Activated naive CD4-positive, alpha-beta T cell treated with anti-CD3 and anti-CD28 coated beads for 36 hours (primary cell): ENCODE results near the gene SPSB2. TPM values are rescaled to one million over a fixed set of nuclear protein-coding genes. Genes with fewer than 3 reads are reported as not detected.
A peak's percentile ranks its signal among the peaks of the same experiment; 100 is the strongest.

Source experiments
- CTCF ChIA-PET: fragments of 350-600 bp; sonication (Branson Sonifier 250); formaldehyde crosslinking; loops from one replicate; lab custom pipeline; 2021; ENCODE audit warnings: antibody characterized with exemption; lab: Charles Lee
- DNase-seq: peaks from one replicate; pipeline ENCODE4 v3.0.0-alpha.2; 2020
- H3K27ac Mint-ChIP-seq: one replicate; pipeline ENCODE4 v1.8.0; 2021; ENCODE audit warnings: mild to moderate bottlenecking, mixed read lengths
- H3K27me3 Mint-ChIP-seq: one replicate; pipeline ENCODE4 v1.8.0; 2021; ENCODE audit warnings: low read depth, mixed read lengths
- H3K36me3 Mint-ChIP-seq: one replicate; pipeline ENCODE4 v1.8.0; 2021; ENCODE audit warnings: low read depth, mixed read lengths
- H3K4me1 Mint-ChIP-seq: one replicate; pipeline ENCODE4 v1.8.0; 2021; ENCODE audit warnings: low read depth, mixed read lengths
- H3K4me3 Mint-ChIP-seq: one replicate; pipeline ENCODE4 v1.8.0; 2021; ENCODE audit warnings: mild to moderate bottlenecking, moderate library complexity, mixed read lengths
- H3K9me3 Mint-ChIP-seq: one replicate; pipeline ENCODE4 v1.8.0; 2021; ENCODE audit warnings: mixed read lengths
- intact Hi-C: fragments of 100-400 bp; cut with micrococcal nuclease; formaldehyde crosslinking; loops from one replicate; pipeline ENCODE4 v1.15.1; 2023
- total RNA-seq, 2 experiments: library from RNA; stranded (reverse); gene quantifications; one replicate each; pipeline ENCODE4 v1.2.3, GENCODE V29; 2021

SPSB2 gene
- total RNA-seq, 2 experiments from 2014 or later, result 2.6 to 2.8 TPM

GRCh38 chr12:6843118-6843902, 29.8 kb downstream of the SPSB2 start:
- Mint-ChIP-seq H3K27ac (no peak overlapping the region), H3K9me3 (no peaks in the 10 kb centered on the region), H3K4me1 (no peaks in the 10 kb centered on the region), H3K36me3 (peaks cover 16% of the 10 kb centered on the region), H3K27me3 (no peaks in the 10 kb centered on the region), H3K4me3 (no peak overlapping the region)
- no peak for DNase-seq
- intact Hi-C loops, result no loop called here
- CTCF ChIA-PET, result interaction anchor here (0.6 to 2.8 kb wide), 6 partner anchors 8 to 1395 kb away, joined by 3 to 24 read pairs (median 4); partner anchors contain the start of genes MLF2 and SPSB2

GRCh38 chr12:6842075-6842474, 31.0 kb downstream of the SPSB2 start:
- Mint-ChIP-seq H3K4me1 (no peaks in the 10 kb centered on the region), H3K36me3 (peaks cover 7% of the 10 kb centered on the region), H3K9me3 (no peaks in the 10 kb centered on the region), H3K4me3 (no peak overlapping the region), H3K27ac (no peak overlapping the region), H3K27me3 (no peaks in the 10 kb centered on the region)
- DNase-seq, result no peak
- intact Hi-C loops, result no loop called here
- CTCF ChIA-PET, result interaction anchor here (0.6 to 1.8 kb wide), 3 partner anchors 8 to 211 kb away, joined by 3 to 5 read pairs (median 3); no protein-coding TSS in a partner anchor

- Mint-ChIP-seq H3K27ac (no peak within 1 kb of the TSS), H3K36me3 (peaks cover 2% of the 10 kb centered on the region), H3K4me1 (no peaks in the 10 kb centered on the region), H3K4me3 (no peak within 1 kb of the TSS), H3K27me3 (no peaks in the 10 kb centered on the region), H3K9me3 (no peaks in the 10 kb centered on the region)
- DNase-seq, result no peak
- intact Hi-C loops, result no loop called here
- CTCF ChIA-PET, result interaction anchor here (0.6 to 1.6 kb wide), 2 partner anchors 87 to 134 kb away, joined by 3 to 5 read pairs; no protein-coding TSS in a partner anchor
These were observed 32.2 kb downstream of the SPSB2 start, which contains the start of gene GNB3 for GRCh38 chr12:6840761-6841515. Gene GNB3, plus strand, starts transcription at chr12:6840925. Its CDS starts 363 bp downstream, at chr12:6841288.

- no peak overlapping the region for H3K27ac Mint-ChIP-seq
- no peaks in the 10 kb centered on the region for H3K9me3 Mint-ChIP-seq
- H3K4me3 Mint-ChIP-seq, result no peak overlapping the region
- CTCF ChIA-PET, result interaction anchor here (0.8 to 1.6 kb wide), 2 partner anchors 86 to 193 kb away, joined by 5 to 6 read pairs; partner anchors contain the start of gene ACRBP
- no peaks in the 10 kb centered on the region for H3K36me3 Mint-ChIP-seq
- intact Hi-C loops, result no loop called here
- H3K4me1 Mint-ChIP-seq, result peaks cover 3% of the 10 kb centered on the region
- DNase-seq, result no peak
- H3K27me3 Mint-ChIP-seq, result no peaks in the 10 kb centered on the region
These were observed 32.8 kb downstream of the SPSB2 start for GRCh38 chr12:6840330-6840729.

GRCh38 chr12:6839482-6840201, 33.5 kb downstream of the SPSB2 start:
- CTCF ChIA-PET, result interaction anchor here (0.8 to 1.9 kb wide), 4 partner anchors 14 to 192 kb away, joined by 3 to 6 read pairs (median 5); partner anchors contain the start of gene ACRBP
- Mint-ChIP-seq H3K27ac (peak overlapping the region; percentile 36), H3K4me3 (no peak overlapping the region), H3K36me3 (no peaks in the 10 kb centered on the region), H3K27me3 (no peaks in the 10 kb centered on the region), H3K4me1 (peaks cover 3% of the 10 kb centered on the region), H3K9me3 (no peaks in the 10 kb centered on the region)
- intact Hi-C loops, result no loop called here
- no peak for DNase-seq

GRCh38 chr12:6838854-6839253, 34.2 kb downstream of the SPSB2 start:
- DNase-seq, result no peak
- Mint-ChIP-seq H3K27ac (no peak overlapping the region), H3K36me3 (no peaks in the 10 kb centered on the region), H3K4me1 (peaks cover 3% of the 10 kb centered on the region), H3K4me3 (no peak overlapping the region), H3K9me3 (no peaks in the 10 kb centered on the region), H3K27me3 (no peaks in the 10 kb centered on the region)
- CTCF ChIA-PET, result interaction anchor here (1.0 to 1.9 kb wide), 2 partner anchors 15 to 68 kb away, joined by 3 to 5 read pairs; no protein-coding TSS in a partner anchor
- intact Hi-C loops, result no loop called here

GRCh38 chr12:6837370-6838060, 35.6 kb downstream of the SPSB2 start:
- Mint-ChIP-seq H3K4me3 (no peak overlapping the region), H3K36me3 (no peaks in the 10 kb centered on the region), H3K4me1 (peaks cover 3% of the 10 kb centered on the region), H3K9me3 (no peaks in the 10 kb centered on the region), H3K27ac (no peak overlapping the region), H3K27me3 (no peaks in the 10 kb centered on the region)
- DNase-seq, result no peak
- intact Hi-C loops, result no loop called here
- CTCF ChIA-PET, result interaction anchor here (0.6 to 4.2 kb wide), 9 partner anchors 9 to 148 kb away, joined by 3 to 43 read pairs (median 4); partner anchors contain the start of genes GPR162, P3H3, SPSB2 and USP5

GRCh38 chr12:6836851-6837250, 36.3 kb downstream of the SPSB2 start:
- no peaks in the 10 kb centered on the region for H3K9me3 Mint-ChIP-seq
- intact Hi-C loops, result no loop called here
- H3K27ac Mint-ChIP-seq, result no peak overlapping the region
- no peaks in the 10 kb centered on the region for H3K27me3 Mint-ChIP-seq
- no peaks in the 10 kb centered on the region for H3K36me3 Mint-ChIP-seq
- H3K4me1 Mint-ChIP-seq, result peaks cover 3% of the 10 kb centered on the region
- no peak overlapping the region for H3K4me3 Mint-ChIP-seq
- no peak for DNase-seq
- CTCF ChIA-PET, result interaction anchor here (0.6 to 4.2 kb wide), 12 partner anchors 7 to 257 kb away, joined by 3 to 43 read pairs (median 4); partner anchors contain the start of genes GPR162, P3H3, SPSB2 and USP5

GRCh38 chr12:6834873-6835272, 38.2 kb downstream of the SPSB2 start:
- Mint-ChIP-seq H3K4me1 (peaks cover 3% of the 10 kb centered on the region), H3K36me3 (no peaks in the 10 kb centered on the region), H3K27me3 (no peaks in the 10 kb centered on the region), H3K9me3 (no peaks in the 10 kb centered on the region), H3K27ac (no peak overlapping the region), H3K4me3 (no peak overlapping the region)
- DNase-seq, result no peak
- CTCF ChIA-PET, result interaction anchor here (0.5 to 4.9 kb wide), 21 partner anchors 9 to 270 kb away, joined by 3 to 43 read pairs (median 3); partner anchors contain the start of genes CDCA3, COPS7A, GPR162 and MLF2
- intact Hi-C loops, result loop anchor here (2.0 kb wide), 2 partner anchors 82 to 146 kb away; partner anchors contain the start of genes MLF2 and ZNF384

- peaks cover 5% of the 10 kb centered on the region for H3K4me1 Mint-ChIP-seq
- no peak for DNase-seq
- CTCF ChIA-PET, result interaction anchor here (0.6 to 4.9 kb wide), 23 partner anchors 8 to 258 kb away, joined by 3 to 43 read pairs (median 3); partner anchors contain the start of genes CDCA3, COPS7A, GPR162 and MLF2
- no peaks in the 10 kb centered on the region for H3K27me3 Mint-ChIP-seq
- no peaks in the 10 kb centered on the region for H3K9me3 Mint-ChIP-seq
- no peak overlapping the region for H3K27ac Mint-ChIP-seq
- intact Hi-C loops, result loop anchor here (2.0 kb wide), 2 partner anchors 81 to 145 kb away; partner anchors contain the start of genes MLF2 and ZNF384
- H3K4me3 Mint-ChIP-seq, result no peak overlapping the region
- H3K36me3 Mint-ChIP-seq, result no peaks in the 10 kb centered on the region
These were observed 38.8 kb downstream of the SPSB2 start for GRCh38 chr12:6834254-6834653.
